HCT116 (cell line): Measurements from ENCODE around the gene YWHAG. TPM values are rescaled to one million over a fixed set of nuclear protein-coding genes. Genes with fewer than 3 reads are reported as not detected.
A peak's percentile ranks its signal among the peaks of the same experiment; 100 is the strongest.

Source experiments
- ATAC-seq: fragments of 200-7000 bp; cut with Tn5 transposase; 2 replicates; pipeline ENCODE4 v1.9.1; 2020; ENCODE audit warnings: mild to moderate bottlenecking, moderate library complexity
- BruUV-seq: library from RNA; stranded (reverse); fragments of 400-500 nt; replicated peaks from 2 replicates; lab custom pipeline; 2021; lab: Mats Ljungman, UMichigan
- CTCF ChIA-PET: fragments of 300-600 bp; sonication (Branson Sonifier 250); formaldehyde crosslinking; loops from one replicate; lab custom pipeline; 2021; ENCODE audit warnings: antibody characterized with exemption; lab: Charles Lee
- POLR2A ChIA-PET: fragments of 300-600, 350-600 bp; sonication (Branson Sonifier 250); formaldehyde crosslinking; loops from one replicate; lab custom pipeline; 2021; ENCODE audit warnings: antibody characterized with exemption; lab: Charles Lee
- RAD21 ChIA-PET, 2 experiments: fragments of 300-600 bp; sonication (Branson Sonifier 250); formaldehyde crosslinking; loops; one replicate each; lab custom pipeline; 2023; ENCODE audit warnings: low total read pairs in 2 of 2; ENCODE audit not compliant: uncharacterized antibody in 2 of 2, unreplicated experiment in 2 of 2, low non-redundant PET in 1 of 2; lab: Charles Lee
- DNase-seq: peaks from one replicate; pipeline ENCODE4 v3.0.0-alpha.2; 2010; ENCODE audit warnings: low read depth, low spot score
- H2AFZ ChIP-seq: fragments of 200-600 bp; shearing (Covaris generic), sonication (generic); 2 replicates; pipeline ENCODE4 v1.6.1; 2017; ENCODE audit warnings: low read depth, mixed run types, mixed read lengths, antibody characterized with exemption, low read length; ENCODE audit not compliant: poor library complexity, severe bottlenecking
- H3K27ac ChIP-seq: 2 replicates; pipeline ENCODE4 v1.5.1; 2012; ENCODE audit warnings: low read depth, low read length
- H3K27me3 ChIP-seq: fragments of 200-600 bp; sonication (generic); 2 replicates; pipeline ENCODE4 v1.6.1; 2016; ENCODE audit warnings: mixed run types, low read length, mixed read lengths; ENCODE audit not compliant: insufficient read depth
- H3K36me3 ChIP-seq, 2 experiments: fragments of 200-500 bp in 1 of 2; fragments of 200-600 bp in 1 of 2; sonication (Bioruptor generic) in 1 of 2; sonication (generic) in 1 of 2; 2 replicates each; pipeline versions ENCODE4 v1.5.1 to v1.6.1; 2014 to 2016; ENCODE audit warnings: low read length in 2 of 2, inconsistent platforms in 1 of 2, mixed read lengths in 1 of 2, mixed run types in 1 of 2; ENCODE audit not compliant: insufficient read depth in 2 of 2, control insufficient read depth in 1 of 2
- H3K4me1 ChIP-seq, 2 experiments: fragments of 200-600 bp in 1 of 2; sonication (generic) in 1 of 2; 2 replicates each; pipeline versions ENCODE4 v1.5.1 to v1.6.1; 2012 to 2017; ENCODE audit warnings: low read length in 2 of 2, inconsistent platforms in 1 of 2, mild to moderate bottlenecking in 1 of 2, mixed read lengths in 1 of 2, mixed run types in 1 of 2, moderate library complexity in 1 of 2; ENCODE audit not compliant: insufficient read depth in 2 of 2, control insufficient read depth in 1 of 2
- H3K4me2 ChIP-seq: fragments of 200-600 bp; sonication (generic); 2 replicates; pipeline ENCODE4 v1.6.1; 2017; ENCODE audit warnings: mixed run types, low read length, mixed read lengths
- H3K4me3 ChIP-seq, 2 experiments: fragments of 200-600 bp in 1 of 2; sonication (generic) in 1 of 2; replicated peaks in 1 of 2; 2 replicates each; pipeline ENCODE4 v1.5.1; 2011 to 2016; ENCODE audit warnings: low read length in 2 of 2, control low read depth in 1 of 2, low read depth in 1 of 2, mild to moderate bottlenecking in 1 of 2, mixed read lengths in 1 of 2, mixed run types in 1 of 2
- H3K79me2 ChIP-seq: fragments of 200-600 bp; sonication (generic); 2 replicates; pipeline ENCODE4 v1.6.1; 2017; ENCODE audit warnings: mild to moderate bottlenecking, mixed run types, low read length, moderate library complexity, mixed read lengths; ENCODE audit not compliant: insufficient read depth
- H3K9ac ChIP-seq: fragments of 200-600 bp; sonication (generic); 2 replicates; pipeline ENCODE4 v1.6.1; 2016; ENCODE audit warnings: low read length, mixed read lengths
- H3K9me2 ChIP-seq: fragments of 200-600 bp; sonication (generic), shearing (Covaris generic); 2 replicates; pipeline ENCODE4 v1.6.1; 2017; ENCODE audit warnings: mixed run types, mild to moderate bottlenecking, moderate library complexity; ENCODE audit not compliant: insufficient read depth
- H3K9me3 ChIP-seq, 2 experiments: fragments of 200-500 bp in 1 of 2; fragments of 200-600 bp in 1 of 2; sonication (Bioruptor generic) in 1 of 2; sonication (generic) in 1 of 2; 2 replicates each; pipeline ENCODE4 v1.6.1; 2014 to 2017; ENCODE audit warnings: low read length in 2 of 2, mixed read lengths in 2 of 2, inconsistent platforms in 1 of 2, low read depth in 1 of 2, mild to moderate bottlenecking in 1 of 2, mixed run types in 1 of 2, moderate library complexity in 1 of 2; ENCODE audit not compliant: control insufficient read depth in 1 of 2, insufficient read depth in 1 of 2
- H4K20me1 ChIP-seq: fragments of 200-600 bp; sonication (generic), shearing (Covaris generic); 2 replicates; pipeline ENCODE4 v1.6.1; 2017; ENCODE audit warnings: mixed run types, mild to moderate bottlenecking, moderate library complexity; ENCODE audit not compliant: insufficient read depth
- CBX3 ChIP-seq: IDR thresholded peaks from 2 replicates; pipeline ENCODE4 v1.6.1; 2012; ENCODE audit warnings: low read depth
- CEBPB ChIP-seq: IDR thresholded peaks from 2 replicates; pipeline ENCODE4 v1.6.1; 2012; ENCODE audit warnings: low read depth
- ELF1 ChIP-seq: IDR thresholded peaks from 2 replicates; pipeline ENCODE4 v1.6.1; 2012; ENCODE audit warnings: low read depth, borderline replicate concordance
- EZH2 ChIP-seq: fragments of 200-600 bp; sonication (generic); IDR thresholded peaks from 2 replicates; pipeline ENCODE4 v1.6.1; 2017; ENCODE audit warnings: antibody characterized with exemption, mixed run types
- EZH2phosphoT487 ChIP-seq: fragments of 200-600 bp; IDR thresholded peaks from 2 replicates; pipeline ENCODE4 v1.6.1; 2018; ENCODE audit warnings: antibody characterized with exemption, borderline replicate concordance
- FOSL1 ChIP-seq: IDR thresholded peaks from 2 replicates; pipeline ENCODE4 v1.6.1; 2012; ENCODE audit warnings: low read depth
- POLR2AphosphoS5 ChIP-seq: IDR thresholded peaks from 2 replicates; pipeline ENCODE4 v1.6.1; 2011; ENCODE audit warnings: mild to moderate bottlenecking, low read depth, low read length, moderate library complexity
- REST ChIP-seq: IDR thresholded peaks from 2 replicates; pipeline ENCODE4 v1.6.1; 2012; ENCODE audit warnings: low read depth
- SIN3A ChIP-seq: IDR thresholded peaks from 2 replicates; pipeline ENCODE4 v1.6.1; 2012; ENCODE audit warnings: low read depth
- SRF ChIP-seq: IDR thresholded peaks from 2 replicates; pipeline ENCODE4 v1.6.1; 2012; ENCODE audit warnings: low read depth
- ZFX ChIP-seq: fragments of 450-650 bp; IDR thresholded peaks from 2 replicates; pipeline ENCODE4 v1.6.1; 2017
- ZNF274 ChIP-seq: fragments of 200-500 bp; sonication (Bioruptor generic); IDR thresholded peaks from 2 replicates; pipeline ENCODE4 v1.6.1; 2014; ENCODE audit warnings: mild to moderate bottlenecking, low read depth, low read length, inconsistent platforms
- intact Hi-C: fragments of 100-400 bp; cut with micrococcal nuclease; formaldehyde crosslinking; loops from 2 replicates; pipeline ENCODE4 v1.10.0; 2022
- total RNA-seq: library from RNA; stranded (reverse); gene quantifications from one replicate; pipeline ENCODE4 v1.2.1, GENCODE V29; 2021; ENCODE audit not compliant: unreplicated experiment
- TF ChIP-seq, protein P1 (sequence below): IDR thresholded peaks from 2 replicates; pipeline ENCODE4 v1.6.1; 2012
- TF ChIP-seq, protein P2 (sequence below), 3 experiments: fragments of 200-600 bp in 1 of 3; sonication (generic) in 1 of 3; IDR thresholded peaks in 2 of 3; conservative IDR thresholded peaks in 1 of 3; 2 replicates each; pipeline ENCODE4 v1.5.1; 2012 to 2017; ENCODE audit warnings: low read depth in 2 of 3, low read length in 2 of 3, antibody characterized with exemption in 1 of 3, borderline replicate concordance in 1 of 3, control low read depth in 1 of 3, mild to moderate bottlenecking in 1 of 3, mixed read lengths in 1 of 3, mixed run types in 1 of 3, moderate library complexity in 1 of 3; ENCODE audit not compliant: insufficient read depth in 1 of 3
- TF ChIP-seq, protein P3 (sequence below): IDR thresholded peaks from 2 replicates; pipeline ENCODE4 v1.6.1; 2011; ENCODE audit warnings: mild to moderate bottlenecking, low read length, moderate library complexity; ENCODE audit not compliant: insufficient replicate concordance; ENCODE audit errors: extremely low read depth

Gene YWHAG
- total RNA-seq, 1 experiment from 2014 or later = 170 TPM

DNA sequence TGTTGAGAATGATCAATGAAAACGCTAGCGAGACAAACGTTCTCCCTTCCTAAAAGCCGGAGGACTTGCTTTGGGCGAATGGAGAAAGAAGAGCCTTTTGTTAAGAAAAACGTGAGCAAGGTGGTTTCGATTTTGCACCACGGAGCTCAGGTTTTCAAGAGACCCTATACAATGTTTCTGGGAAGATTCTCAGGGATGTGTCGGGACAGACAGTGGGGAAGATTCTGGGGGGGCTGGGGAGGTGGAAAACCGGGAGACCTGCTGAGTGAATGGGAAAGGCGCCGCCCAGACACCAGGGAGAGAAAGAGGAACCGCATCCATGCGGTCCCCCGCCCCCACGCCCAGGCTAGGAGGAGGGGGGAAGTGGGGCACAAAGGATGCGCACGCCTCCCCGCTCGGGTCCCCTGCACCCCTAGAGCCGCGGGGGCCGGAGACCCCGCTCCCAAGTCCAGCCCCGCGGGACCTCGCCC, 745 bp downstream of the YWHAG start:
- ChIA-PET POLR2A (interaction anchor here (0.6 to 2.1 kb wide), 3 partner anchors 40 to 98 kb away, joined by 5 to 8 read pairs (median 5); no protein-coding TSS in a partner anchor), CTCF (interaction anchor here (0.9 to 1.5 kb wide), 2 partner anchors 17 to 20 kb away, joined by 3 read pairs; no protein-coding TSS in a partner anchor)
- Histone ChIP-seq H3K9ac (peak overlapping the region; percentile 99), H3K4me2 (peak overlapping the region; percentile 85), H3K79me2 (peaks cover 57% of the 10 kb centered on the region)
- intact Hi-C loops = no loop called here
- no TSS peak for BruUV-seq
- TF ChIP-seq EZH2 (no peak), ZFX (no peak), EZH2phosphoT487 (no peak), CBX3 (no peak), FOSL1 (no peak), ELF1 (no peak), SRF (no peak), SIN3A (no peak), ZNF274 (no peak), REST (no peak), POLR2AphosphoS5 (no peak), CEBPB (no peak)
- TF ChIP-seq, protein P1, sequence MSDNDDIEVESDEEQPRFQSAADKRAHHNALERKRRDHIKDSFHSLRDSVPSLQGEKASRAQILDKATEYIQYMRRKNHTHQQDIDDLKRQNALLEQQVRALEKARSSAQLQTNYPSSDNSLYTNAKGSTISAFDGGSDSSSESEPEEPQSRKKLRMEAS = no peak
- TF ChIP-seq, protein P2, sequence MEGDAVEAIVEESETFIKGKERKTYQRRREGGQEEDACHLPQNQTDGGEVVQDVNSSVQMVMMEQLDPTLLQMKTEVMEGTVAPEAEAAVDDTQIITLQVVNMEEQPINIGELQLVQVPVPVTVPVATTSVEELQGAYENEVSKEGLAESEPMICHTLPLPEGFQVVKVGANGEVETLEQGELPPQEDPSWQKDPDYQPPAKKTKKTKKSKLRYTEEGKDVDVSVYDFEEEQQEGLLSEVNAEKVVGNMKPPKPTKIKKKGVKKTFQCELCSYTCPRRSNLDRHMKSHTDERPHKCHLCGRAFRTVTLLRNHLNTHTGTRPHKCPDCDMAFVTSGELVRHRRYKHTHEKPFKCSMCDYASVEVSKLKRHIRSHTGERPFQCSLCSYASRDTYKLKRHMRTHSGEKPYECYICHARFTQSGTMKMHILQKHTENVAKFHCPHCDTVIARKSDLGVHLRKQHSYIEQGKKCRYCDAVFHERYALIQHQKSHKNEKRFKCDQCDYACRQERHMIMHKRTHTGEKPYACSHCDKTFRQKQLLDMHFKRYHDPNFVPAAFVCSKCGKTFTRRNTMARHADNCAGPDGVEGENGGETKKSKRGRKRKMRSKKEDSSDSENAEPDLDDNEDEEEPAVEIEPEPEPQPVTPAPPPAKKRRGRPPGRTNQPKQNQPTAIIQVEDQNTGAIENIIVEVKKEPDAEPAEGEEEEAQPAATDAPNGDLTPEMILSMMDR (IDR thresholded peaks at IDR 0.05 in 2 of 3, conservative IDR thresholded peaks at IDR 0.05 in 1 of 3; ENCODE audit: borderline replicate concordance in 1 of 3, insufficient read depth in 1 of 3, low read depth in 2 of 3, low read length in 2 of 3) = no peak
- TF ChIP-seq, protein P3, sequence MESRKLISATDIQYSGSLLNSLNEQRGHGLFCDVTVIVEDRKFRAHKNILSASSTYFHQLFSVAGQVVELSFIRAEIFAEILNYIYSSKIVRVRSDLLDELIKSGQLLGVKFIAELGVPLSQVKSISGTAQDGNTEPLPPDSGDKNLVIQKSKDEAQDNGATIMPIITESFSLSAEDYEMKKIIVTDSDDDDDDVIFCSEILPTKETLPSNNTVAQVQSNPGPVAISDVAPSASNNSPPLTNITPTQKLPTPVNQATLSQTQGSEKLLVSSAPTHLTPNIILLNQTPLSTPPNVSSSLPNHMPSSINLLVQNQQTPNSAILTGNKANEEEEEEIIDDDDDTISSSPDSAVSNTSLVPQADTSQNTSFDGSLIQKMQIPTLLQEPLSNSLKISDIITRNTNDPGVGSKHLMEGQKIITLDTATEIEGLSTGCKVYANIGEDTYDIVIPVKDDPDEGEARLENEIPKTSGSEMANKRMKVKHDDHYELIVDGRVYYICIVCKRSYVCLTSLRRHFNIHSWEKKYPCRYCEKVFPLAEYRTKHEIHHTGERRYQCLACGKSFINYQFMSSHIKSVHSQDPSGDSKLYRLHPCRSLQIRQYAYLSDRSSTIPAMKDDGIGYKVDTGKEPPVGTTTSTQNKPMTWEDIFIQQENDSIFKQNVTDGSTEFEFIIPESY = no peak
- TF ChIP-seq, all 23 proteins: peak for 0
- peak overlapping the region; percentile 78 to 98 for H3K4me3 ChIP-seq
- no peaks in the 10 kb centered on the region for H3K9me2 ChIP-seq
- peaks cover 23 to 51% of the 10 kb centered on the region in 2 experiments for H3K4me1 ChIP-seq
- no peak for DNase-seq
- peaks cover 45% of the 10 kb centered on the region; the same call in 1 of the 2 replicates for H4K20me1 ChIP-seq
- H3K9me3 ChIP-seq = no peaks in the 10 kb centered on the region
- RAD21 ChIA-PET = no interaction called here
- peak; percentile 6; the same call in 1 of the 2 replicates for ATAC-seq
- no peaks in the 10 kb centered on the region for H3K27me3 ChIP-seq
- peak overlapping the region; percentile 84 for H3K27ac ChIP-seq
- H3K36me3 ChIP-seq = peaks cover 11 to 43% of the 10 kb centered on the region in 2 experiments
- no peak overlapping the region for H2AFZ ChIP-seq
